C4-2B (cell line): Measurements from ENCODE around the gene FIZ1.

Source experiments
- H3K27ac ChIP-seq: fragments of 450-650 bp; 2 replicates; pipeline ENCODE4 v1.5.1; 2017
- ZFX ChIP-seq: fragments of 450-650 bp; IDR thresholded peaks from 2 replicates; pipeline ENCODE4 v1.6.1; 2017
- TF ChIP-seq, protein P1 (sequence below): fragments of 450-650 bp; conservative IDR thresholded peaks from 2 replicates; pipeline ENCODE4 v1.5.1; 2017; ENCODE audit warnings: mild to moderate bottlenecking

Gene FIZ1

DNA sequence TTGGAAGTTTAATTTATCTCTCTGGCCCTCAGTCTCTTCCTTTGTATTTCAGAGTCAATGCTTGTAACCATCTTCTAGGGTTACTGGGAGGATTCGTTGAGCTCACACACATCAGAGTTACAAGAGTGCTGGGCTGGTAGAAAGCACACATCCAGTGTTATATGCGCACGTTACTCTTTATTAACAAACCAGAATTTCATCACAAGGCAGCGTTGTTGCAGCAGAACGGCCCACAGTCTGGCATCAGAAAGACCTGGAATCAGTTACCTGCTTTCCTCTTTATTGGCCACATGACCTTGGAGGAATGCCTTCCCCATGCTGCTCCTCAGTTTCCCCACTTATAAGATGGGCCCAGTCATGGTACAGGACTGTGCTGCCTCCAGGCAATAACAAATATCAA, 10.0 kb upstream of the FIZ1 start:
- no peak overlapping the region for H3K27ac ChIP-seq
- TF ChIP-seq, protein P1, sequence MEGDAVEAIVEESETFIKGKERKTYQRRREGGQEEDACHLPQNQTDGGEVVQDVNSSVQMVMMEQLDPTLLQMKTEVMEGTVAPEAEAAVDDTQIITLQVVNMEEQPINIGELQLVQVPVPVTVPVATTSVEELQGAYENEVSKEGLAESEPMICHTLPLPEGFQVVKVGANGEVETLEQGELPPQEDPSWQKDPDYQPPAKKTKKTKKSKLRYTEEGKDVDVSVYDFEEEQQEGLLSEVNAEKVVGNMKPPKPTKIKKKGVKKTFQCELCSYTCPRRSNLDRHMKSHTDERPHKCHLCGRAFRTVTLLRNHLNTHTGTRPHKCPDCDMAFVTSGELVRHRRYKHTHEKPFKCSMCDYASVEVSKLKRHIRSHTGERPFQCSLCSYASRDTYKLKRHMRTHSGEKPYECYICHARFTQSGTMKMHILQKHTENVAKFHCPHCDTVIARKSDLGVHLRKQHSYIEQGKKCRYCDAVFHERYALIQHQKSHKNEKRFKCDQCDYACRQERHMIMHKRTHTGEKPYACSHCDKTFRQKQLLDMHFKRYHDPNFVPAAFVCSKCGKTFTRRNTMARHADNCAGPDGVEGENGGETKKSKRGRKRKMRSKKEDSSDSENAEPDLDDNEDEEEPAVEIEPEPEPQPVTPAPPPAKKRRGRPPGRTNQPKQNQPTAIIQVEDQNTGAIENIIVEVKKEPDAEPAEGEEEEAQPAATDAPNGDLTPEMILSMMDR = no peak
- no peak for TF ChIP-seq ZFX

DNA sequence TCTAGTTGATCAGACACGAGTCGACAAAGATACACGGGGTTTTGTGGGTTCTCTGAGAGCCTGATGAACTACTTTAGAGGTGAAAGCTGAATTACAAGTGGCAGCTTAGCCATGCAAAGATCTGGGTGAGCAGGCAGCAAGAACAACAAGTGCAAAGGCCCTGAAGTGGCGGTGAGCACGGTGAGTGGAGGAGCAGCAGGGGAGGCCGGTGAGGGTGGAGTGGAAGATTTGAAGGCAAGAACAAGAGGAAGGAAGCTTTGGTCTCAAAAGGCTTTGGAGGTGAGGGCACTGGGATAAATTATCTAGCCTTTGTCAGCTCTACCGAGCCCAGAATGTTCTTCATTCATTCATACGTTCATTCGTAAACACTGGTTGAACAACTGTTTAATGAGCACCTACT, 7.5 kb upstream of the FIZ1 start:
- peak overlapping the region; percentile 92 for H3K27ac ChIP-seq
- TF ChIP-seq, protein P1 = no peak
- no peak for TF ChIP-seq ZFX

DNA sequence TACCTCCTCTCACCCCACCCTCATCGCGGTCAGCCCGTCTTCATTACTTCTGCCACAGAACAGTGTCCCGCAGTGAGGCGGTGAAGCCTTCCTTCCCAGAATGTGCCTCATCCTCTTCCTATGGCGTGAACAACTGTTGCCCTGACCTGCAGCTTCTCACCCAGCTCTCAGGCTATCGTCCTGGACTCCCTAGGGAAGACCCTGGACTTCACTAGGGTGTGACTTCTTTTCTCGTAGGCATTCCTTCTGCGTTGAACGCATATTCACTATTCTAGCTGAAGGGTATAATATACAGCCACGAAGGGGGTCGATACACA, 7.1 kb upstream of the FIZ1 start:
- peak overlapping the region; percentile 92 for H3K27ac ChIP-seq
- TF ChIP-seq, protein P1 = peak; percentile 67; the same call in 1 of the 2 replicates
- TF ChIP-seq ZFX = no peak

DNA sequence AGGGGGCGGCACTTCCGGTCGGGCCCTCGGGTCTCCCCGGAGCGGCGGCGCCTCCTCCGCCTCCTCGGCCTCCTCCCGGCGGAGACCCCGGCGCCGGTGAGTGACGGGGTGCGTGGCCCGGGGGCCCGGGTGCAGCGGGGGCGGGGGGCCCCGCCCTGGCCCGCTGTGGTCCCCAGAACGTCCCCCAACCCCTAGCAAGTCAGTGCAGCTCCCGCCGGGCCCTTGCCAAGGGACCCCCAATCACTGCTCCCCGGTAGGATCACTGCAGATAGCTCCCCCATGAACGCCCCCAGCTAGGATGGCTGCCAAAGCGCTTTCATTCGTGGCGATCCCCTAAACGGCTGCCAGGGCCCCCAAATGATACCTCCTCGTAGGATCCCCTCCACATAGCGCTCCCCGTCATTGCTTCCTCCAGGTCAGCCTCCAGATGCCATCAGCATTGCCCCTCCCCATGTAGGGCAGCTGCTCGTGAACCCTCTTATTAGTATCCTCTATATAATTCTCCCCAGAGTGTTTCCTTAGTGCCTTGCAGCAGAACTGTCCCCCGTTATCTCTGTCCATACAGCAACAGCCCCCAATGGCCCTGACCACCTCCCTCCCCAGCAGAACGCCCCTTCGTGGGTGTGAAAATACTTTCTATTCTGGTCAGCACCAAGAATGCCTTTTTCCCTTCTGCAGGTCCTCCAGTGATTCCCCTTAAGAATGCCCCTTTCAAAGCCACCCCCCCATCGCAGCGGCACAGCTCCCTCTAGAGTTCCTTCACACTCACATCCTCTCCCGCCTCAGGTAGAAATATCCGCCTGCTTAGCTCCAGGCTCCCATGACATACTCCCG, 6.5 kb upstream of the FIZ1 start, which contains the start of gene ZNF865:
Gene ZNF865 (plus strand): TSS at position 11 of the 834 bp plus-strand sequence. CDS start 7,972 bp downstream, outside the sequence.
- TF ChIP-seq, protein P1 = peak; percentile 88
- TF ChIP-seq ZFX = peak; percentile 33; the same call in 1 of the 2 replicates
- H3K27ac ChIP-seq = peak within 1 kb of the TSS; percentile 92

DNA sequence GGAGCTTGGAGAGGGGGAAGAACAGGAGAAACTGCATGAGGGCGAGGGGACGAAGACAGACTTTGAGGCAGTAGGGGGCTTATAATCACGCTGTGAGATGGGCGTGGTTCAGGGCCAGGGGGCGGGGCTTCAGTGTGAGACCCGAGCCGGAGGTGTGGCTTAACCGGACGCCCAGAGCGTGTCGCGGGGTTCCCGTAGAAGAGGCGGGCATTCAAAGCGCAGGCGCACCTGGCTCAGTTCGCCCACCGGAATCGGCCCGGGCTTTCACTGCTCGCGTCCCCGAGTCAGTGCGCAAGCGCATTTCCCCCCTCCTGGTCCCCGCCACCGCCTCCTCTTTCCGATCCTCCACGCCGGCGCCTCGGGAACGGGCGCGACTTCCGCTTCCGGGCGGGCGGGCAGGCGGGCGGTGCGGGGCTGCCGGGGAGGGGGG, 5.9 kb upstream of the FIZ1 start:
- TF ChIP-seq, protein P1 = no peak
- TF ChIP-seq ZFX = no peak
- H3K27ac ChIP-seq = peak overlapping the region; percentile 92

DNA sequence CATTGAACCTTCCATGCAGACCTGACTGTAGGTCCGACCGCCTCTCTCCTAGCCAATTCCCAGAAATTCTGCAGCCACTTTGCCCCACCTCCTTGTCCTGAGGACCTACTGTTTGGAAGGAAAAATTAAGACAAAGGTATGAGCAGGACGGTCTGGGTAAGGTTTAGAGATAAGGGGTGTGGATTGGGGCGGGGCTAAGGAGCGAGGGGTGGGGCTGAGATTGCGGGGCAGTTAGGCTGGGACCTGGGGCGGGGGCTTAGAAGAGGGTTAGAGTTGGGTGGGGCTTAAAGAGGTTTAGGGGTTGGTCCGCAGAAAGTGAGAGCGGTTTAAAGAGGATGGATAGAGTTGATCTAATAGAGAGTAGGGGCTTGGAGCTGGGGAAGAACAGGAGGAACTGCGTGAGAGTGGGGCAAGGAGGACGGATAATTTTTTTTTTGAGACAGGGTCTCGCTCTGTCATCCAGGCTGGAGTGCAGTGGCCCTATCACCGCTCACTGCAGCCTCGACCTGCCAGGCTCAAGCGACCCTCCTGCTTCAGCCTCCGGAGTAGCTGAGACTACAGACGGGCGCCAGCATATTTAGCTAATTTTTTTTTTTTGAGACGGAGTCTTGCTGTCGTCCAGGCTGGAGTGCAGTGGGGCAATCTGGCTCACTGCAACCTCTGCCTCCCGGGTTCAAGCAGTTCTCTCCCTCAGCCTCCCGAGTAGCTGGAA, 4.4 kb upstream of the FIZ1 start:
- H3K27ac ChIP-seq = peak overlapping the region; percentile 92; the same call in 1 of the 2 replicates
- TF ChIP-seq ZFX = no peak
- TF ChIP-seq, protein P1 = no peak

DNA sequence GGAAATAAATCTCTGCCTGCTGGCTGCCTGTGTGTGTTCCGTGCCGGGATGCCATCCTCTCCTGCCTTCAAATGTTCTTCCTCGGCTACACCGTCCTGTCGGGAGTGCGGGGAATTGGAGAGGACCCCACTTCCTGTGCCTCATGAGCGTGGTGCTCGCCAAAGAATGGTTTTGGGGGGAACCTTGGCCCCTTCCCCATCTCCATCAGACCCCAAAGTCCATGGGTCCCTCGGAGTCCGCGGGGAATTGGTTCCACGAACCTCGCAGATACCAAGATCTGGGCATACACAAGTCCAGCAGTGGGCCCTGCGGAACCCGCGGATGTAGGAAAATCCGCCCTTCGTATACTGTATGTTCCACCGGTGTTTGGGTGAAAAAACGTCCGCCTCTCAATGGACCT, 3.8 kb upstream of the FIZ1 start:
- no peak overlapping the region for H3K27ac ChIP-seq
- TF ChIP-seq, protein P1 = no peak
- TF ChIP-seq ZFX = no peak
